HG02588 (cell line): ENCODE data around the gene FLT3.
"Not testable (repeated sequence)": the region's sequence is repeated elsewhere in the genome, so short reads cannot be mapped to it uniquely, and the experiment has no call there.

Experiments
- ATAC-seq: cut with Tn5 transposase; IDR thresholded peaks from one replicate; pipeline ENCODE4 v1.9.1; 2021; ENCODE audit warnings: mild to moderate bottlenecking, moderate library complexity; ENCODE audit not compliant: unreplicated experiment

FLT3 gene

DNA sequence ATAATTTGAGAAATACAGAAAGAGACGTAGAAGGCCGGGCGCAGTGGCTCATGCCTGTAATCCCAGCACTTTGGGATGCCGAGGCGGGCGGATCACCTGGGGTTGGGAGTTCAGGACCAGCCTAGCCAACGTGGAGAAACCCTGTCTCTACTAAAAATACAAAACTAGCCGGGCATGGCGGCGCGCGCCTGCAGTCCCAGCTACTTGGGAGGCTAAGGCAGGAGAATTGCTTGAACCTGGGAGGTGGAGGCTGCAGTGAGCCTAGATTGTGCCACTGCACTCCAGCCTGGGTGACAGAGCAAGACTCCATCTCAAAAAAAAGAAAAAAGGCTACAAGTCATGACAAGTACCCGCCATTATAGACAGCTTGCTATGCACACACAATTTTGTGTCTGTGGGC, 95.4 kb downstream of the FLT3 start:
- not testable (repeated sequence) for ATAC-seq

DNA sequence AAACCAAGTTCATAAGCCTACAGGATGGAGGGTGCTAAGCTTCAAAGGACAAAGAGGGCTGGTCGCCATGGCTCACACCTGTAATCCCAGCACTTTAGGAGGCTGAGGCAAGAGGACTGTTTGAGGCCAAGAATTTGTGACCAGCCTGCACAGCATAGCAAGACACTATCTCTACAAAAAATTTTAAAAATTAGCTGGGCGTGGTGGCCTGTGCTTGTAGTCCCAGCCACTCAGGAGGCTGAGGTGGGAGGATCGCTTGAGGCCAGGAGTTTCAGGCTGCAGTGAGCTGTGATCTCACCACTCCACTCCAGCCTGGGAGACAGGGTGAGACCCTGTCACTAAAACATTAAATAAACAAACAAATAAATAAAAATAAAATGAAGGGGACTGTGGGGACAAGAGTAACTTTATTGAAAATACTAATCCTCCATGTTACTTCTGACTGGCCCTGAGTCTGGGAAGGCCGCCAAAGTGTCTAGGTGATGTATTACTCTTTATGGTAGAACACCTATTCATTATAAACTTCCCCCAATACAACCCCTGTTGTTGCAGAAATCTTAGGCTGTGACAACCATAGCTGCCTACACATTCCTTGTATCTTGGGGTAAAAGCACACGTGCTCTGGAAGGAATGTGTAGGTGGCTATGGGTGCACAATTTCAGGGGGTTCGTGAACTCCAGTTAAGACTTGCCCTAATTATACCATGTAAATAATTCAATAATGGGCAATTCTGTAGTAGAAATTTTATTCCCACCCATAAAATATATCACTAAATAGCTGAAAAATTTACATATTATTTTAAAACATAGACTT, 97.3 kb downstream of the FLT3 start:
- ATAC-seq, result no peak

DNA sequence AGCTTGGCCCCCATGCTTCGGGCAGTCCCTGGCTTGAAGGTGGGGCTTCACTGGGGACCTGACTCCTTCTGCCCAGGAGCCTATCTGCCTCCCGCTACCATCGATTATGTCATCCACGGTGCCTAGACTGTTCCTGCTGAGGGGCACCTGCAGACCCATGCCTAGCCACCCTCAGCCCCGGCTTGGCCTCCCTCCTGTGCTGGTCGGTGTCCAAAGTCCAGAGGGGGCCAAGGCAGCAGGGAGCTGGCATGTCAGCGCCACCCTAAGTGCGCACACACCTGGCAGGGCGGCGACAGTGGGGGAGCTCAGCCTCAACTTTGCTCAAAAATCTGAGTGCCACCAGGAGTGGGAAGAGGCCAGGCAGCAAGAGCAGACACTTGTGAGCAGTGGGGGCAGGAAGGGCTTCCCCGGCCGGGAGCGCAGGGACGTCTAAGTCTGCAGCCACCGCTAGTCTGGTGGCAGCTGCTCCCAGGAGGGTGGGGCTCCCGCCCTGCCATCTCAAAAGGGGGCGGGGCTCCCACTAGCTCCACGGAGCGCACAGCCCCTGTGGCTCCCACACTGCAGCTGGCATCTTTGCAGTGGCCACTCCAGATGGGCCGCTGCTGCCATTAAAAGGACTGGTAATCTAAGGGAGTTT, 98.4 kb downstream of the FLT3 start:
- ATAC-seq, result no peak

DNA sequence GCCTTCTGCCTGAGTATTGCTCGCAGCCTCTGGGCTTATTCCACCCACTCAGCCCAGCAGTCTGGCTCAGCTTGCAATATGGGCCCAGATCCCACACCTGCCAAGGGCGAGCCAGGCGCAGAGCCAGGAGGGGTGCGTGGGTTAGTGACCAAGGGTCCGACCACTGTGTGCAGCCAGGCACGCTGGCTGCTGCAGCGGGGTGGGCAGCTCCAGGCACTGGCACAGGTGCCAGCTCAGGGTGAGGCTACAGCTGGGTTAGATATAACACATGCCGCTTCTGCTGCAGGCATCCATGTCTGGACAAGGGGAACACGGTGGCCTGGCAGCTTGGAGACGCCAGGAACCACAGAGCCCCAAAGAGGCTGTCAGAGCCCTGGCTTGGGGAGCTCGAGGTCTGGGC, 99.3 kb downstream of the FLT3 start:
- ATAC-seq, result no peak

DNA sequence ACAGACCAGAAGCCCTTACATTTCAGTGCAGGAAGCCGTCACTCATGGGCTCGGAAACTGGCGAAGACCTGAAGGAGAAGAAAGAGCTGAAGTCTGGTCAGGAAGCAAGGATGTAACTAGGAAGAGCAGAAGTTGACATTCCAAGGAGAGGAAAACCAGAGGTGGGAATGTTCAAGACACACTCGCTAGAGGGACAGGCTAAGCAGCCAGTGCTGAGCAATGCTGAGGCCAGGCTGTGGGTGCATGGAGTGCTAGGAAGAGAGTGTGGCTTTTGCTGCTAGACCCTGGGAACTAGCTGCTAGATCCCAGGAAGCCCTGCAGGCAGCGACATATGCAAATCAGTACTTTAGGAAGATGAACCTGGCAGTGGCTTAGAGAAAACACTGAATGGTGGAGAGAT, 99.8 kb downstream of the FLT3 start:
- no peak for ATAC-seq

DNA sequence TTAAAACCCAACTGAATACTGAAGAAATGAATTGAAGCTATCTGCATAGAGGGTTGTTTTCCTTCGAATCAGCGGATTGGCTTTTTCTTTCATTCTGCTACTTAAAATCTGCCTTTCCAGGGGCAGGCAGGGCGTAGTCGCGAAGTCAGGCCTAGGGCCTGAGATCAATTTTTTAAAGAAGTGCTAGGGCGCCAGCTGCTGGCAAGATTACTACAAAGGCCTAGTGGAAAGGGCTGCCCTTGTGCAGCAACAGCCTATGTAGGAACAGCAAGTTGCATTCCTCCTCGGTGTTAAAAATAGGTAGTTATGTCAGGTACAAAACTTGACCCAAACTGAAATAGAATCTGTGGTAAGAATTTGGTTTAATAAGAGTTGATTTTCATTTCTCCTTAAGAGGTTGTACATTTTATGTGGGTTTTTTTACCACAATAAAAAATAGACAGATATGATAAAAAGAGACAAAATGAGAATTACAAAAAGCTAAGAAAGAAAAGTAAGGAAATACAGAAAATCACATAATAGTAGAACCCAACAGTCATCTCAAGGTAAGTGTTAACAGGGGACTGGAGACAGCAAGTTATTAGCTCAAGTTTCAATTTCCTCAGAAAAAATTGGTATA, 102.4 kb downstream of the FLT3 start:
- no peak for ATAC-seq

DNA sequence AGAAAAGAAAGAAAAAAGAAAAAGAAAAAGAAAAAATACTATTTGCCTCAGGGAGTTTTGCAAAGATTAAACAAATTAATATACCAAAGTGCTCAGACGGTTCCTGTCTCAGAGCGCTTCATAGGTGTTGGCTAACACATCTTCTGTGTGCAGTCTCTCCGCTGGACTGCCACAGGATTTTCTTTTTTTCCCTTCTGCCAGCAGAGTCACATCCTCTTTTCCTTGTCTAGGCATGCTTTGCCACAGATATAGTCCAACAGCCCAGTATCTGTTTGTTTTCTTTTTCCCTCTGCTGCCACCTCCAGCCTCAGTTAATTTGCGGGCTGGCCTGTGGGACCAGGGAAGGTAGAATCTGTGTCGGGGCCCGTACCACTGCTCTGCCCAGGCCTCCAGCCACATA, 108.5 kb downstream of the FLT3 start:
- ATAC-seq, result no peak

DNA sequence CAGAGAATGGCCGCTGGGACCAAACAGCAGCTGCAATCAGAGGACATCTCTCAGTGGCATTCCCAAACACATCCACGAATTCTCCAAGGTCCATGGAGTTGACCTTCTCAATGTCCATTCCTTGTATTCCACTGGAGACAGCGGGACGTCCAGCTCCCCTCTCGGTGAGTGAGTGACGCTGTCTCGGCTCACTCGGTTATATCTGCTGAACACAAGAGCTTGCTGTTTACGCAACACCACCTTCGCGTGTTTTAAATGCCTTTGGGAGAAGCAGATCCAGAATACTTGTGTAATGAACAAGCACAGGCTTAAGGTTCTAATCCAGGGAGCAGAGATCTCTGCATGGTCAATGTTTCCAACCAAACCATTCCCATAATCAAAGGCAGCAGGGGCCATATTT, 111.9 kb downstream of the FLT3 start, which contains the start of gene URAD:
URAD (minus strand) TSS at position 174 of the 400 bp plus-strand sequence; CDS start at position 118, 56 bp downstream.
- ATAC-seq, result no peak

DNA sequence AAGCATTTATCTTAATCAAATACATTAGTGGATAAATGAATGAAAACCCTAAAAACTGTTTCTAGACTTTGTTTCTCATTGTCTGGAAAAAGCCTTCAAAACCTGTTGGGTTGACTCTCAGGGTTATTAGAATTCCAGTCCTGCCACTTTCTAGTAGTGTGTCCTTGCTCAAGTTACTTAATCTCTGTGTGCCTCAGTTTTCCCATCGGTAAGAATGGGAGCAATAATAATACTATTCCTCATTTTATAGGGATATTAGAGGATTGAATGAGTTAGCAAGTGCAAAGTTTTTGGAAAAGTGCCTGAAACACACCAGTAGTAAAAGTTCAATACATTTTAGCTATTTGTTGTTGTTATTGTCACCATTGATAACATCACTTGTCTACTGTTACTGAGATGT, 114.8 kb downstream of the FLT3 start:
- ATAC-seq, result no peak

DNA sequence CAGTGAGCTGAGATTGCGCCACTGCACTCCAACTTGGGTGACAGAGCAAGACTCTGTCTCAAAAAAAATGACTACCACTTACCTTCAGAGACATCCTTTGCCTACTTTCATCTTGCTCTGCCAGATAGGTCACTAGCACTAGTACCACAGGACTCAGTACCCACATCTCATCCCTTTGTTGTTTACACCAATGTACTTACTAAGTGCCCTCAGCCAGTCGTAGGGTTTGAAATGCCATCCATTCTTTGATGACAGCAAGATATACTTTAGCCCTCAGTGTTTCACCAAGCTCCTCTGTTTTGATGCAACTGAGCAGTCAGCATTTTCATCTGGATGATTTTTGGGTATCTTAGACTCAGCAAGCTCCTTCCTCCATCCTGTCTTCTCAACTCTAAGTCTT, 118.0 kb downstream of the FLT3 start:
- ATAC-seq, result no peak

DNA sequence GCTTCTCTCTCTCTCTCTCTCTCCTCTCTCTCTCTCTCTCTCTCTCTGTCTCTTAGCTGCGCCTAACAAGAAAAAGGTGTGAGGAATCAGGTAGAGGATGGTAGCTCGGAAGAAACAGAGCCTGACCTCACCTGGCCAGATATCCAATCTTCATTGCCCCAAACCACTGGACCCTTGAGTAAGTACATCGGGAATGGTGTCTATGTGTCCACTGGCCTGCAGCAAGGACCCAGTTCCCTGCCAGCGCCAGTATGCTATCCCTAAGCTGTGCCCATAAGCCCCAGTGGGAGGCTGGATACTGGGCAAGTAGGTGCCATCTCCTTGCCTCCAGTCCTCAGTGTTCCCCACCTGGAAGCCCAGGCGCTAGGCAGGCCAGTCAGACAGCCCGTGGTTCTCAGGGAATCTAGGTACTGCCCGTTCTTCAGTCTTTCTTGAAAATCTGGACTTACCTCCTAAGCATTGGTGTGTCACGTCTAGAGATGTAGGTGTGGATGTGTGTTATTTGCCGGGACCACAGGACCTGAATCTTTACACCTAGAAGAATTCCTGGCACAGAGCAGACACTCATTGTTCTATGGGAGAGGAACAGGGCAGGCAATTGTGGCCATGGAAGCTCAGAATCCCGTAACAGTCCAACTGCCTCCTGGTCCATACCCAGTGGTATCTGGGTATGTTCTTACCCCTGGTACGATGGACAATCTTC, 119.2 kb downstream of the FLT3 start:
- no peak for ATAC-seq

DNA sequence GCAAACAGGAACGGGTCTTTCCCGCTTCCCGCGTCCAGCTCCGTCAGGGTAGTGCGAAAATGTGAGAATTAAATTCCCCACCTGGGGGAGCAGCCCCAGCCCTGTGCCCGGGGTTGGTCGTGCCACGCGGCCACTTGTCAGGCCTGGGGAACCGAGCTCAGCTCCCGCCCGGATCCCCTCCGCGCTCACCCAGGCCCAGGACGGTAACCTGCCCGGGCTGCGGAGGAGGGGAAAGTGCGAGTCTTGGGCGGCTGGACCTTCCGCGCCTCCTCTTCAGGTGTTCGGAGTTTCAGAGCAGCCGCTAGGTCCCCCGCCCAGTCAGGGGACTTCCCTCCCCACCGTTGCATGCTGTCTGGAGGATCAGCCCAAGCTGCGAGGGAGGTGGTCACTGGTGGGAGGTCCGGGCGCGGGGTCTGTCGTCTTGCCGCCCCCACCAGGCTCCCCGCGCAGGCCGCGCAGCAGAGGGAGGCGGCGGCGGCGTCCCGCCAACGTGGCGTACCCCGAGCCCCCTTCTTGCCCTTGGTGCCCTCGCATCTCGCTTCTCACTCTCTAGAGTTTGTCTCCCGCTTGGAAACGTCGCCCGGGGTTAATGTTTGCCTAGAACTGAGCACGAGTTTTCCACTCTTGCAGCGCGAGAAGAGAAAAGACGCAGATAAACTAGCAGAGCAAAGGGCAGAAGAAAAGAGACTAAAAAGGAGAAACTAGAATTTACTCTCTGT, 119.9 kb downstream of the FLT3 start:
- no peak for ATAC-seq

DNA sequence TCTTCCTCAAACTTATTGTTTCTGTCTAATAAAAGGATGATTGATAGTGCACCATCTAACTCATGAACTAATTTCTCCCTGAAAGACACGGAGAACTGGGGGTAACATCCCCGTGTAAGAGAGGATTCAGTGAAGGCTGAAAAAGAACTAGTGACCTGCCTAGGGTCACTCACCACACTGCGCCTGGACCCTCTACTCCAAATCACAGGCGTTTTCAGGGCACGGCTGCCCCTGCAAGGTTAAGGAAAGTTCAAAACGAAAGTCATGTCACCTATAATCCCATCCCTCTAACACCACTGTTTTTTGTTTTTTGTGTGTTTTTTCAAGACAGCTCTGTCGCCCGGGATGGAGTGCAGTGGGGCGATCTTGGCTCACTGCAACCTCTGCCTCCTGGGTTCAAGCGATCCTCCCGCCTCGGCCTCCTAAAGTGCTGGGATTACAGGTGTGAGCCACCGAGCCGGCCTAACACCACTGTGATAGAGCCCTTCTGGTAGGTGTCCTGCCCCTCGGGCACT, 120.6 kb downstream of the FLT3 start:
- ATAC-seq, result no peak

DNA sequence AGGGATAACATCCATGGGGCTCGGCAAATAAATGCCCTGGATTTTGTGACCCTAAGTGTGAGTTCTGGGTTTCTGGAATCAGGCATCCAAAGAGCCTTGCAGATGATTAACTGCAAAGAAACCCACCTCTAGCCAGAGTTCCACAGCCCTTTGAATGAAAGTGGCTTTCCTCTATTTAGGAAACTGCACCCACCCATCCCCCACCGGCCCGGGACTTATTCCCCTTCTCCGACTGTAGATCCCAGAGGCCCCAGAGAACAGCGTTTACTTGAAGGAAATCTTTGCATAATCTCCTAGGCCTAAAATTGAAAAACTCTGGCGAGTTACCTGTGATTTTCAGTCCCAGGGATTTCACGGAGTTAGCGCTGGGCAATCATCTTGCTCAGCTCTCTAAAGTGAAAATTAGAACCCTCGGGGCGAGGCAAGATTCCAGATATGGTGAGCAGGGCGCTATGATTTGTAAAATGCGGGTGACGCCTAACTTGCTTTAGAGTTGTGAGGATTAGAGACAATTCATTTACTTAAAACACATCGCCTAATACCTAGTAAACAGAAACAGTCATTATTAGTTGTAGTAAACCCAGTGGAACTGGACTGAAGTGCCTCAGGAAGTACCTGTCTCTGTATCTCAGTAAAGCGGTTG, 121.3 kb downstream of the FLT3 start:
- ATAC-seq, result no peak

DNA sequence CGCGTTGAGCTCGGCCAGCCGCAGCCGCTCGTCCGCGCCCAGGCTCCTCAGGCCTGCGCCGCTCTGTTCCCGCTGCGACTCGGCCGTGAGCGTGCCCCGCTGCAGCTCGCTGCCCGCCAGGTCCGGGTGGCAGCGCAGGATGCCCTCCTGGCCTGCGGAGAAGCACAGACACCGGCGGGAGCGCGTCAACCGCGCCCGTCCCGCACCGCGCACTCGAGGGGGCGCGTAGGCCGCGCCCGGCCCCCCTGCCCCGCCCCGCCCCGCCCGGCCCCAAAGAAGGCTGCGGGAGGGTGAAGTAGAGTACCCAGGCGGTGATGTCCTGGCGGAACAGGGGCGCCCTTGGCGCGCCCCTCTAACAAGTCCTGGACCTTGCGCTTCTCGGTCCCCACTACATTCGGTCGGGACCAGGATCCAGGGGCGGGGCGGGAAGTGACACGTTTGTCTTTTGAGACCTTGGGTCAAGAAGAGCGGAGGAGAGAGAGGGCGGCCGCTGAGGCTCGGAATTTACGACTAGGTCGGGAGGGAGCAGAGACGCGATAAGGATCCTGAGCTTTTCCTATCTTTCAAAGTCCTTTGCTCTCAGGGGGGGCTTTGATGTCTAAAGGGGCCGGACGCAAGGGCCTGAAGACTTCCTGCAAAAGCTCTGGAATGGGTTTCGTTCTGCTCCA, 121.9 kb downstream of the FLT3 start:
- ATAC-seq, result no peak

DNA sequence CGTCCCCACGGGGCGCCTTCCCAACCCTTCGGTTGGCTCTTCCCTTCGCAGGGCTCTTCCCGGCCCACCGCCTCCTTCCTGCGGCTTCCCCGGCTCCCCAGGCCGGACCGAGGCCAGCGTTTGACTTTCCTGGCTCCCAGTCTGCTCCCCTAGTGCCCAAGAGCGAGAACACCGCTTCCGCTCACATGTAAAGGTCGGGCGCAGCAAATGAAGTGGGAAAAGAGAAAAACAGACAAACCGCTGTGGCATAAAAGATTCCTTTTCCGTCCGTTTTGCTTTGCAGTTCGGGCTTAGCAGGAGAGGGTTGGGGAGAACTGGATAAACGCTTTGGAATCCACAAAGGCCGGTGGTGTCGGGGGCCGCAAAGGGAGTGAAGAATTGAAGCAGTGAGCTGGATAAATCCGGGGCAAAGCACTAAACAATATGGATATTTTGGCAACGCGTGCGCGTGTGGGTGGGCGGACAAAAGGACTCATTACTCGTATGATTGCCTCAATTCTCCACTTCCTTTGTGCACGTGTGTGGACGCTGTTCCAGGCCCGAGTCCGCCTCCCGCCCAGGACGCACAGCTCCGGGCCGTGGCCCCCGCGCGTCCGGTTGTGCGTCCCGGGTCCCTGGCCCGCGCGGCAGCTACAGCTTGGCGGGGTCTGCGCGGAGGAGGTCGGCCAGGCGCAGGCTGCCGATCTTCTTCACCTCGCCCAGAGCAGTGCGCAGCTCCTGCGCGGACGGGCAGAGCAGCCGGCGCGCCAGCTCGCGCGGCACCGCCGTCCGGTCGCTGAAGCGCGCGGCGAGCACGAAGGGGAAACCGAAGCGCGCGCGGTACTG, 122.7 kb downstream of the FLT3 start:
- no peak for ATAC-seq

DNA sequence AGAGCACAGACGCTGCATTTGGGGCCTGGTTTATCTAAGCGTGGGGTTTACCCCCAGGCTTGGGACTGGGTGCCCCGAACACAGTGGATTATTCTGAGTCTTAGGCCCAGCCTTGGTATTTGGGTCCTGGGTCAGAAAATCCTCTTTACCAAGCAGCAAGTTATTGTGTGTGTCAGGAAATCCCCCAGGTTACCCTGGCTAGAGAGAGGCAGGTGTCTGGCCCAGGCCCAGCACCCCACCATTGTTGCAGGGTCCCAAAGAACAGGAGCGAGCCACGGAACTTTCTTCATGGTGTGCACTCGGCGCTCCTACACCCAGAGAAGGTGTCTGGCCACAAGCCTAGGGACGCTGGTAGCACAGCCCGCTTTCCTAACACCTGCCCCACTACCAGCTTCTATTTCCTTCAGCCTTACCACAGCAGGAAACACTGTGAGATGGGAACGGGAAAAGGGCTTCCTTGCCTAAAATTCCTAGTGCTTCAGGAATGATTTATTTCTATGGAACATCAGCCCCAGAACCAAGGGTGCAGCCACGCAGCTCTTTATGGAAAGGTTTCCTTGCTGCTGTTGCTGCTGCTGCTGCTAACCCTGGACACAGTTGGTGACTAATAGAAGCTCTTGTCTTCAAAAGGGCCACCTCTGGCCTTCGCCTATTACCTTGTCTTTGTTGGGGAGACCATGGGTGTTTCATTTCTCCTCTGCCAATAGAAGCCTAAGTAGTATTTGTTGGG, 123.8 kb downstream of the FLT3 start:
- ATAC-seq, result no peak
